GM18526 (cell line): Measurements from ENCODE around the gene SCGB1D4.

Experiments used
- POLR2A ChIP-seq: IDR thresholded peaks from 3 replicates; pipeline ENCODE4 v1.6.1; 2011; ENCODE audit not compliant: insufficient read length; ENCODE audit errors: extremely low read depth

SCGB1D4 gene

DNA sequence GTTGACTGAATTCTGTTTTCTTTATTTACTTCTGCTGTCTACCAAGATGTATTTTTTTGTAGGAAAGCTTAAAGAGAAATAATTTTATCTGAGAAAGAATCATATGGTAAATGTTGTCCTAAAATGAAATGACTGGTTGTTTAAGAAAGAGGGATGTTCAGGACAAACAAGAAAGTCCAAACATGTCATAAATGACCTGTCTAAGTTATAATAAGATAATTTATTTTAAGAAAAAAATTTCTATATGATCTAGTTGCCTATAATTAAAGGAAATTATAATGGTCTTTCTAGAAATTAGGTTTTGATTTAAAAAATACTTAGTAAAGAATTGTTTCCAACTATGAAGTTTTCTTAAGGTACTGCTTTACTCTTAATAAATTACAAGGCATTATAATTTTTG is 18.4 kb downstream of the SCGB1D4 start:
- TF ChIP-seq POLR2A, result no peak

GRCh38 chr11:62273789-62274275 is 25.0 kb downstream of the SCGB1D4 start:
- no peak for TF ChIP-seq POLR2A

- no peak for TF ChIP-seq POLR2A
Observed at GRCh38 chr11:62273284-62273683, 25.6 kb downstream of the SCGB1D4 start.

- TF ChIP-seq POLR2A, result no peak
Observed at GRCh38 chr11:62269654-62270278, 29.1 kb downstream of the SCGB1D4 start, which contains the start of gene SCGB2A2. Gene SCGB2A2 (plus strand): TSS chr11:62270158. CDS start chr11:62270217, 59 bp downstream.

DNA sequence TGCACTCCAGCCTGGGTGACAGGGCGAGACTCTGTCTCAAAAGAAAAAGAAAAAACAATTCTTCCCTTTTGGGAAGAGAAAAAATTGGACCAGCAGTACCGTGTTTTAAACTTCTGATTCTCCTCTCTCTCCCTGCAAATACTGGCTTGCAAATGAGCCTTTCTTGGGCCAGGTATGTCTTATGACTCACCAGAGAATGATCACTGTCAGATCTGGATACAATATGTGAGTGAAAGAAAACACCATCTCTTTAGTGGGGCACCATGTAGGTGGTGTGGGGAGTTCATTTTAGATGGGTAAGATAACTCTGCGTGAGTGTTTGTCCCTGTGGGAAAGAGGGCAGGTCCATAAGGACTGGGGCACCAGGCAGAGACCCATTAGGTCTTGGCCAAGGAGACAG is 31.3 kb downstream of the SCGB1D4 start:
- no peak for TF ChIP-seq POLR2A

GRCh38 chr11:62267050-62267449 is 31.8 kb downstream of the SCGB1D4 start:
- no peak for TF ChIP-seq POLR2A

GRCh38 chr11:62266558-62266957 is 32.3 kb downstream of the SCGB1D4 start:
- TF ChIP-seq POLR2A, result no peak

- TF ChIP-seq POLR2A, result no peak
Observed at GRCh38 chr11:62264004-62264403, 34.9 kb downstream of the SCGB1D4 start.

GRCh38 chr11:62260261-62260953 is 38.5 kb downstream of the SCGB1D4 start:
- TF ChIP-seq POLR2A, result no peak

- no peak for TF ChIP-seq POLR2A
Observed at GRCh38 chr11:62256281-62256680, 42.6 kb downstream of the SCGB1D4 start.

- TF ChIP-seq POLR2A, result no peak
Observed at GRCh38 chr11:62253999-62254542, 44.8 kb downstream of the SCGB1D4 start.

DNA sequence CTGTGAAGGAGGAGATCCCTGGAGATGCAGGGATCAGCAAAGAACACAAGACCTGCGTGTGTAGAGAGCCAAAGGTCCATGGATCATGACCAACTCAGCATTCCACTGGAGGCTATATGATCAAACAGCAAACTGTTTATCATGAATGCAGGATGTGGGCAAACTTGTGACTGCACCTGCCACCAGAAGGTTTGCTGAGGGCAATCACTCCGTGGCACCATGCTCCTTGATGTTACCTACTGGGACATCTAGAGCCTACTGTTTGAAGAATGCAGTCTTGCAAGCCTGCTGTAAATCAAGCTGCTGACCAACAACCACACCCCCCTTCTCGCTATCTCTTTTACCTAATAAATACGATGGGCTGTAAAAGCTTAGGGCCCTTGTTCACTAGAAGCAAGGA is 47.2 kb downstream of the SCGB1D4 start:
- TF ChIP-seq POLR2A, result no peak
